ENCODE measurements around the gene PDRG1. TPM values are rescaled to one million over a fixed set of nuclear protein-coding genes. Genes with fewer than 3 reads are reported as not detected.
A peak's percentile ranks its signal among the peaks of the same experiment; 100 is the strongest.

The PDRG1 gene
- total and polyA plus RNA-seq, 2 donors from 2014 or later = 10.4 to 22.5 TPM

DNA sequence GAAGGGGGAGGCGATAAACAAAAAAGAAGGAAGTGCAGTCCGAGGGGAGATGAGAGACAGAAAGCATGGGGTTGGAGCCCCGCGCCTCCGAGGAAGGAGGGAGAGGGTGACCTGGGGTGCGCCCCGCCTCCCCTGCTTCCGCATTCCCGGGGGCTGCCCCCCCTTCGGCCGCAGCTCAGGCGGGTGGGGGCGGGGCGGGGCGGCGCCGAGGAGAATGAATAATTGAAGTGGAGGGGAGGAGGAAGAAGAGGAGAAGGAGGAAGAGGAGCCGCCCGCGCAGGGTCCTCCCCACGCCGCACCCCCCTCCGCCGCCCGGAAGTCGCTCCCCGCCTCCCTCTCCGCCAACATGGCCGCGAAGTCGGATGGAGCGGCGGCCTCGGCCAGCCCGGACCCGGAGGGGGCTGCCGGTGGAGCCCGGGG, 16.0 kb upstream of the PDRG1 start, which contains the start of gene XKR7:
TSS of gene XKR7 (plus strand) at position 322 of the 420 bp plus-strand sequence. CDS start at position 347, 25 bp downstream.
- no peak for TF ChIP-seq CTCF (IDR thresholded peaks at IDR 0.05; ENCODE audit: borderline replicate concordance, extremely low read depth, insufficient read depth)
- Histone ChIP-seq H3K4me3 (ENCODE audit: low read length in 3 of 3) (peak within 1 kb of the TSS in 1 of 3 donors; percentile 56), H3K9ac (ENCODE audit: low read length in 3 of 3) (no peak within 1 kb of the TSS), H3K9me3 (ENCODE audit: control insufficient read depth in 2 of 3, insufficient read depth in 1 of 3, low read length in 3 of 3) (no peaks in the 10 kb centered on the region), H3K4me1 (ENCODE audit: control insufficient read depth in 2 of 3, insufficient read depth in 2 of 3, low read depth in 1 of 3, low read length in 3 of 3) (peaks cover 0 to 2% (median 0%) of the 10 kb centered on the region in 3 donors), H3K27ac (ENCODE audit: low read depth in 2 of 2, low read length in 2 of 2) (no peak within 1 kb of the TSS), H3K27me3 (ENCODE audit: control insufficient read depth, insufficient read depth, low read length) (no peaks in the 10 kb centered on the region), H3K36me3 (ENCODE audit: control insufficient read depth in 2 of 3, insufficient read depth in 3 of 3, low read length in 3 of 3) (no peaks in the 10 kb centered on the region)
- intact Hi-C loops (cut with DNase I) = no loop called here
- FAIRE-seq = no peak
- peak in 2 of 5 donors; percentile 20 to 68 for DNase-seq

DNA sequence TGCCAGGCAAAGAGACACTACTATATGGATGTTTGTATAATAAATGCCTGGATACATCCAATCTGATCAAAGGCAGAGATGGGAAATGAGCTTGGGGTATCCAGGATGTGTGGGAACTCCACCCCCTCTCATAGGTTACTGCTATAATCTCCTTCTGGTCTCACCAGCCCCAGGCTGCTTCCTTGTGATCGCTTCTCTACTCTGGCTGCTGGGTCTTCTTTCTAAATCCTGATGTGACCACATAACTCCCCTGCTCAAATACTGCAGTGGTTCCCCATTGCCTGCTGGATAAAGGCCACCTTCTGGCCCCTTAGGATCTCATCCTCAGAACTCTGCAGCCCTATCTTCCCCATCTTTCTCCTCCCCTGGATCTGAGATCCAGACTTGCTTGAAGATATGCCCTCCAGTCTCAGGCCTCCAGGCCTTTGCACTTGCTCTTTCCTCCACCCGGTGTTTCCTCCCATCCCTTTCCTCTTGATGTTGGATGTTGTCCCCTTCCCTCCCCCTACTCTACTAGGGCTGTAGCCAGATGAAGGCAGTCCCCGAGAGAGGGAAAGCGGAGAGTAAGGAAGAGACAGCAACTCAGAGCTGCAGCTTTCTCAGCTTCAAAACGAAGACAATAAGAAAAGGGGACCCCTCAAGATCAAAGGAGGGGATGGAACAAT, 15.3 kb upstream of the PDRG1 start:
- Histone ChIP-seq H3K36me3 (ENCODE audit: control insufficient read depth in 2 of 3, insufficient read depth in 3 of 3, low read length in 3 of 3) (no peaks in the 10 kb centered on the region), H3K9me3 (ENCODE audit: control insufficient read depth in 2 of 3, insufficient read depth in 1 of 3, low read length in 3 of 3) (no peaks in the 10 kb centered on the region), H3K4me3 (ENCODE audit: low read length in 3 of 3) (no peak overlapping the region), H3K27me3 (ENCODE audit: control insufficient read depth, insufficient read depth, low read length) (no peaks in the 10 kb centered on the region), H3K9ac (ENCODE audit: low read length in 3 of 3) (no peak overlapping the region), H3K4me1 (ENCODE audit: control insufficient read depth in 2 of 3, insufficient read depth in 2 of 3, low read depth in 1 of 3, low read length in 3 of 3) (peaks cover 0 to 2% (median 0%) of the 10 kb centered on the region in 3 donors), H3K27ac (ENCODE audit: low read depth in 2 of 2, low read length in 2 of 2) (no peak overlapping the region)
- DNase-seq (no peak), FAIRE-seq (no peak)
- intact Hi-C loops (cut with DNase I) = no loop called here
- TF ChIP-seq CTCF (IDR thresholded peaks at IDR 0.05; ENCODE audit: borderline replicate concordance, extremely low read depth, insufficient read depth) = no peak

DNA sequence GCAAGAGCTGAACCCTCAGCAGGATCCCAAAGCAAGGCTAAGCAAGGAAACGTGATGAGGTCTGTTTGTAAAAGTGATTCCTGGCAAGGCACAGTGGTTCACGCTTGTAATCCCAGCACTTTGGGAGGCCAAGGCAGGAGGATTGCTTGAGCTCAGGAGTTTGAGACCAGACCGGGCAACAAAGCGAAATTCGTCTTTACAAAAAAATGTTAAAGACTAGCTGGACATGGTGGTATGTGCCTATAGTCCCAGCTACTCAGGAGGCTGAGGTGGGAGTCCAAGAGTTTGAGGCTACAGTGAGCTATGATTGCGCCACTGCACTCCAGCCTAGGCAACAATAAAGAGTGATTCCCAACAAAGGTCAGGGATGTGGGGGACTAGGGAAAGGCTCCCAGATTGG, 12.0 kb upstream of the PDRG1 start:
- Histone ChIP-seq H3K27me3 (ENCODE audit: control insufficient read depth, insufficient read depth, low read length) (no peaks in the 10 kb centered on the region), H3K4me3 (ENCODE audit: low read length in 3 of 3) (no peak overlapping the region), H3K36me3 (ENCODE audit: control insufficient read depth in 2 of 3, insufficient read depth in 3 of 3, low read length in 3 of 3) (no peaks in the 10 kb centered on the region), H3K9ac (ENCODE audit: low read length in 3 of 3) (no peak overlapping the region), H3K4me1 (ENCODE audit: control insufficient read depth in 2 of 3, insufficient read depth in 2 of 3, low read depth in 1 of 3, low read length in 3 of 3) (peaks cover 0 to 2% (median 0%) of the 10 kb centered on the region in 3 donors), H3K9me3 (ENCODE audit: control insufficient read depth in 2 of 3, insufficient read depth in 1 of 3, low read length in 3 of 3) (no peaks in the 10 kb centered on the region), H3K27ac (ENCODE audit: low read depth in 2 of 2, low read length in 2 of 2) (no peak overlapping the region)
- no peak for FAIRE-seq
- TF ChIP-seq CTCF (IDR thresholded peaks at IDR 0.05; ENCODE audit: borderline replicate concordance, extremely low read depth, insufficient read depth) = no peak
- intact Hi-C loops (cut with DNase I) = no loop called here
- DNase-seq = no peak

Measured in kidney (tissue), 14 donors.